NCI-H2196 (cell line): ENCODE results near the gene LYRM9.
A peak's percentile ranks its signal among the peaks of the same experiment; 100 is the strongest.
"Not testable (repeated sequence)": the region's sequence is repeated elsewhere in the genome, so short reads cannot be mapped to it uniquely, and the experiment has no call there.

ENCODE experiments used
- DNase-seq: peaks from one replicate; lab custom pipeline; 2025; ENCODE audit not compliant: unreplicated experiment; lab: John Stamatoyannopoulos, UW

Gene LYRM9

DNA sequence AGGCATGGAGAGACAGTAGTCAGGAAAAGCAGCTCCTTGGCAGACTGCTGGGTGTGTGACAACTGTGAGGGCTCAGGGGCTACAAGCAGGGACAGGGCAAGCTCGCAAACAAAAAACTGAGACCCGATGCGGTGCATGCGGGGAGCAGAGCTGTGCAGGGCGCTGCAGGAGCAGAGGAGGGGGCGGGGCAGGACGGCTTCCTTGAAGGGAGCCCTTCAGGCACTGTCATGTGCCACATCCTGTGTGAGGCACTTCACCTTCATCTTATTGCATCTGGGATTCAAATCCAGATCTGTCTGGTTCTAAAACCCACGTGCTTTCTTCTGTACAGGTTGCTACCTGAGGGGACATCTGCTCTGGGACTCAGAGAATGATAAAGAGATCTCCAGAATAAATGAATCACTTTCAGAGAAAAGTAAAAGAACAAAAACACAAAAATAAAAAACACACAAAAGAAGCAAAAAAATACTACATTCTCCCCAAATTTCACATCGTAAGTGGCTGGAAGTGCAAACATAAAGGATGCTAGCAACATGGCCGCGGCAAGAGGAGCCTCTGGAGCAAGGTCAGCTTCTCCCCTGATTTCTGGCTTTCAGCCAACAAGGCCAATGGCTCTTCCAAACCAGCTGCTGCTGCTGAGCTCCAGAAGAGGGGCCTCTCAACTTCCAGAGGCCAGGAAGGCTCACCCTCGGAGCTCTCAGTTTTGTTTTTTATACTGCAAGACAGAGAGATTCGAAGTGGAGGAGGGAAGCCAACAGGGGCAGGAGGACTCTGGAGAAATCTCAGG, 14.2 kb downstream of the LYRM9 start:
- DNase-seq: peak; percentile 2

DNA sequence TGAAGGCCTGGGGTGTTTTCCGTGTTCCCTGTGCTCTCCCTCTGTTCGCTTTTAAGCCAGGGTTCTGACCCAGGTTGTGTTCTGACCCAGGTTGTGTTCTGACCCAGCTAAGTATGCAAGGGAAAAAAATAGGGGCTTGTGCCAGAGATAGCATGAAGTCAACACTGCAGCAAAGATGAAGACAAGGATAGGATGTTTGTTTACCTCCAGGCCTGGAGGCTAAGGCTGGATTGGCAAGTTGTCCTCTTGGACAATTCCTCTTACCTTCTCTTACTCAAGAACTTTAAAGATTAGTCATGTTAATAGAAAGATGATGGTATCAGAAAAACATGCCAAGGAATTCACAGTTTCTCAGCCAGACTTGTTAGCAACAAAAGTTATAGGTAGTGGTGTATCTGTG, 19.4 kb downstream of the LYRM9 start:
- DNase-seq: no peak

DNA sequence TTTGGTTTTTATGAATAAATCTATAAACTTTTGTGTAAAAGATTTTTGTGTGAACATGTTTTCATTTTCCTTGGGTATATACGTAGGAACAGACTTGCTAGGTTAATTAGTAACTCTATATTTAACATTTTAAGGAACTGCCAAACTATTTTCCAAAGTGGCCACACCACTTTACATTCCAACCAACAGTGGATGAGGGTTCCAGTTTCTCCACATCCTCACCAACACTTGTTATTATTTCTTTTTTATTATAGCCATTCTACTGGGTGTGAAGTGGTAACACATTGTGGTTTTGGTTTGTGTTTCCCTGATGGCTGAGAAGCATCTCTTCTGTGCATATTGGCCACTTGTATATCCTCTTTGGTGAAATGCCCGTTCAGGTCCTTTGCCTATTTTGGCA, 20.0 kb downstream of the LYRM9 start:
- no peak for DNase-seq

DNA sequence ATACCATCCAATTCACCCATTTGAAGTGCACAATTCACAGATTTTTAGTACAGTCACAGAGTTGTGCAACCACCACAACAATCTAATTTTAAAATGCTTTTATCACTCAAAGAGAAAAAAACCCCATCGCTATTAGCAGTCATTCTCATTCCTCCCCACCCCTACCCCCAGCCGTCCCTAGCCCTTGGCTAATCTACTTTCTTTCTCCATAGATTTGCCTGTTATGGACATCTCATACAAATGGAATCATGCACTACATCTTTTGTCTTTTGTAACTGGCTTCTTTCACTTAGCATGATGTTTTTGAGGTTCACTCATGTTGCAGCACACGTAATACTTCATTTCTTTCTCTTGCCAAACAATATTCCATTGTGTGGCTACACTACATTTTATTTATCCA, 20.4 kb downstream of the LYRM9 start:
- no peak for DNase-seq

DNA sequence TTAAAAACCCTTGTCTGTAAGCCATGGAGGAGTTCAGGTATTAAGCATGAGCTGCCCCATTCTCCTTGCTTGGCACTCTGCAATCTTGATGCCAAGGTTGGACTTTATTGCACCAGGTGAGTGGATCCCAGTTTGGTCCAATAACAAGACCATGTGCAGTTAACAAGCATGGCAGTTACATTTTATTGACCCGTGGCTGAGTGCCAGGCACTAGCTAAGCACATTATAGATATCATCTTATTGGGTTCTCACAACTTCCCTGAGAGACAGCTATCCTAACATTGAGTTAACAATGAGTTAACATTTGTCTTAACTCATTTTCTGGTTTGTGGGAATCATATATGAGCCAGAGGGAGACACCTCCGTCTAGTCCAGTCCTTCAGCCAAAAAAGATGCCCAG, 21.8 kb downstream of the LYRM9 start:
- no peak for DNase-seq

DNA sequence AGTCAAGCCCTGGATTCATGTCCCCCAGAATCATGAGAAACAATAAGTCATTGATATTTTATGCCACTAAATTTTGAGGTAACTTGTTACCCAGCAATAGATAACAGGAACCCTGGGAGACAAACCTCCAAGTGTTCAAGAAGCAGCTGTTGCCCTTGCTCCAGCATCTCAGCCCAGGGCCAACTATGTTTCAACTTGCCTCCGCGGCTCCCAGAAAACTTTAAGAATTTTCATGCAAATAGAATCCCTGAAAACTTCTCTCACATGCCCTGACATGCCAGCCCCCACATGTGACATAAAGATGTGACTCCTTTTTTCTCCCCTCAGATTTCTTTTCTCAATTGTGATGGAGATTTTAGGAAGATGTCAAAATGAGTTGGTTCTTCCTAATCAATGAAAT, 22.8 kb downstream of the LYRM9 start:
- no peak for DNase-seq

DNA sequence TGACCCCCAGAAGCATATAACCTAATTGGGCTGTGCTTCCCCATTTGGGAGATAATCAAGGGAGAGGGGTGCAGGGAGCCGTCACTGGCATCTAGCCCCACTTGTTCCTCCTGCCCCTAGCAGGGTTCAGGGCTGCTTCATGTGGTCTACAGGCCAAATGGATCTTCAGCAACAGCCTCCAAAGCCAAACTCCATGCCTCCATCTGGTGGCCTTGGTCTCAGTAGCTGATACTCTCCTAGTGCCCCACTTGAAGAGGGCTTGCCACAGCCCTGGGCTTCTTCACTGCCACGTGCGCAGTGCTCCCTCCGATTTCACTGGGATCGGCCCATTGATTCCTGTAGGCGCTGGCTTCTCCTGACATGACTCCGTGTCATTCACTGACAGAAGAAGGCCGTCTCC, 24.6 kb downstream of the LYRM9 start:
- DNase-seq: no peak

DNA sequence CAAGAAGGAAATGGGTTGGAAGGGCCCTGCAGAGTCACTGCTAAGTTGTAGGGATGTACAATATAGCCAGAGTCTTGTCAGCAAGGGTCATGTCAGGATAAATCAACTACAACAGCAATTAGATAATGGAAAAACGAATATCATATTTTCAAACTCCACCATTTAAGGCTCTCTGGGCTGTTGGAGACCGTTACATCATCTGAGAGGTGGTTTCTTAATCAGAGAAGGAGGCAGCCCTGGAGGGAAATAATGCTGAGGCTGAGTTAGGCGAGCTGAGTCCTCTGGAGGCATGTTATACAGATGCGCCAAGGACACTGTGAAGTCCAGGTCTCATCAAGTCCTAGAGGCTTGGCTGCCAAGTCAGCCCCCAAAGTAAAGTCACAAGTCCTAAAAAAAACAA, 30.3 kb downstream of the LYRM9 start:
- no peak for DNase-seq

DNA sequence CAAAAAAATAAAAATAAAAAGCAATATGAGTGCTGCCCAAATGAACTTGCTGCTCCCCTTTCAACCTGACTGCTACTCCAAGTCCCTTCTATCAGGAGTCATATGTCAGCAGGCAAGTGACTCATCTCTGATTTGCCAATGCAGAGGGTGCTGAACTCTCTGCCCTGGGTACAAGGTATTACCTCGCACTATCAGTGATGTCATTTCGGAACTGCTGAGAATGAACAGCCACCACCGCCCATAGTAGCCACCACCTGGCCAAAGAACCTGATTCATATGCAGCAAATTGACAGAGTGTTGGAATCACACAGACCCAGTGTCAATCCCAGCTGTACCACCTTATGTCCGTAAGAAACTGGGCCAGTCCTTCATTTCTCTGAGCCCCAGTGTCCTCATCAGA, 31.2 kb downstream of the LYRM9 start:
- DNase-seq: no peak

DNA sequence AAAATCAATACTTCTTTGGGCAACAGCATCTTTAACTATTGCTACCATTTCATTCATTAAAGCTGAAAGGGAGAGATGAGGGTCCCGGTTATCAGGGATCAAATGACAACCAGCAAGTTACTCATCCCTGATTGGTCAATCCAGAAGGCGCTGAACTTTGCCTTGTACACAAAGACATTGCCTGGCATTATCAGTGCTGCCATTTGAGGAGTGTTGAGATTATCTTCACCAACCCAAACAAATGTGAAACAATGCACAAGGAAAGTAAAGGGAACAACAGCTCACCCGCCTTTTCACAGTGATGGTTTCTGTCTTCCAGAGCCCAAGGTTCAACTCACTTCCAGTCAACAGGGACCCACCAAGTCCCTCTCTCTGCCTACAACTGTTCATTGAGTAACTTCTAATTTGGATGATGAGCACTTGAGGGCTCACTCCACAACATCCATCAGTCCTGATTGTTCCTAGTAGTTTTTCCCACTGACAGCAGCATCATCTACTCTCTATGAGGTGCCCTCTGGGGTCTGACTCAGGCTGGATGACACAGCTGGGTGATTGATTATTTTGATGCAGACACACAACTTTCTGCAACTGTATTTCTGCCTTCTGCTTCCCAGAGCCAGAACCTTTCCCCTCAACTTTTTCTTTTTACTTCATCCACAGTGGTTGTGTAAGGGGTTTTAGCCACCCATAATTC, 32.0 kb downstream of the LYRM9 start:
- no peak for DNase-seq

DNA sequence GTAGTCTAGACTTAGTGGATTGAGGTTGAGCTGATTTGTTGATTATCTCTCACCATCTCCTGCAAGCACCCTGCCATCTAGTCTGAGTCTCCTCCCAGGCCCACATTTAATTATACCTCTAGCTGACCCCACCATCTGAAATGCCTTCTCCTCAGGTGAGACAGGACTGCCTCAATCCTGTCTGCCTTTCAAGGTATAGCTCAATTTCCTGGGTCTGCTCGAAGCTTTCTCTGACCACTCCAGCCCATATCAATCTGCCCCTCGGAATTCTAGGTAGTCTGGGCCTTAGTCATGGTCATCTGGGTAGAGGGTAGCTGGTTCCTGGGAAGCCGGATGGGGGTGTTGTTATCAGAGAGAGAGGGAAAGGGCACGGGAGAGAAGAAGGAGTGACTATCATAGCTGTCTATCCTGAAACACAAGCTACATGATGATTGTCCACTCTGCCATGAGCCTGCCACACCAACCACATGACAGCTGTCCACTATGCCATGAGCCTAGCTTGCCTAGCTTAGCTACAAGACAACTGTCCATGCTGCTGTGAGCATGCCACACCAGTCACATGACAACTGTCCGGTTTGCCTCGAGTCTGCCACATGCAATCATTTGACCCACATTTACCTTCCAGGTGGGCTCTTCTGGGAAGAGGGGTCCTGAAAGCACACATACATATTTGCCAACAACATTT, 34.4 kb downstream of the LYRM9 start:
- no peak for DNase-seq

DNA sequence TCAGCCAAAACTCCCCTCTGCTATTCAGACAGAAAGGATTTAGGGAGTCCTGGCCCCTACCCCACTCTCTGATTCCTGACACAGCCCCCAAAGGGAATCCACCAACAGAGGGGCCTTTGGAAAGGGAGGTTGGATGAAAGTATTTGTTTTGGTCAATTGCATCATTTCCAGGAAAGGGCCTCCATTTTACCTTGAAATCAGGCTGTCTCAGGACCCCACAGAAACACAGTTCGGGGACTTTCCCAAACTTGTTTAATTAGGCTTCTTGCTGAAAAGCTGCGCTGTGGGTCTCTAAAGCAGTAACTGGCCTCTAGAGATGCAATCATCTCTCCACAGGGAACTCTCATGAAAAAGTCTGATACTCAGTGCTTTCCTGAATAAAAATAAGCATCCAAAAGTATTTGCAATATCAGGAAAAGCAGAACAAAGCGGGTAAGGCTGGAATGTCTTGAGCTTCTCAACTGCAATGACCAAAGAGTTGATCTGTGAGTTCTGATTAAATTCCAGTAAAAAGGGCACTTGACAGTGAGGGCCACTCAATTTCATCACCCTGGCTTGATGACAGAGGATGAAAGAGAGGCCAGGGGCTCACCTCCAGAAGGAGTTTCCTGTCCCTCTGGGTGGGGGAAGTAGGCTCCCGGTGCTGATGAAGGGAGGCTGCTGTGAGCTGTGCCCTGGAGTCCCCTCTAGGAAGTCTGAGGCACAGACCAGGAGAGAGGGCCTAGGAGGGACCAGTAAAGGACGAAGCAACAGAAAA, 36.3 kb downstream of the LYRM9 start:
- DNase-seq: no peak

DNA sequence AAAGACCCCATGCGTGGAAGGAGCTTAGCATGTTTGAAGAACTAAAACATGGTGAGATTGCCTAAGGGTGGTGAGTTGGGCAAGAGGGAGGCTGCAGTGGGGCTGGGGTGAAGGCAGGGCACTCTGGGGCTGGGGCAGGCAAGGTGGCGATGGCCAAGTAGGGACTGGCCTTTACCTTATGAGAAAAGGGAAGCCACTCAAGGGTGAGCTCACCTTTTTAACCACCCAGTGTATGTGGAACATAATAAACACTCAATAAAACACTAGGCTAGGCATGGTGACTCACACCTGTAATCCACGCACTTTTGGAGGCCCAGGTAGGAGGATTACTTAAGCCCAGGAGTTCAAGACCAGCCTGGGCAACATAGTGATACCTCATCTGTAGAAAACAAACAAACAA, 37.7 kb downstream of the LYRM9 start:
- DNase-seq: no peak

DNA sequence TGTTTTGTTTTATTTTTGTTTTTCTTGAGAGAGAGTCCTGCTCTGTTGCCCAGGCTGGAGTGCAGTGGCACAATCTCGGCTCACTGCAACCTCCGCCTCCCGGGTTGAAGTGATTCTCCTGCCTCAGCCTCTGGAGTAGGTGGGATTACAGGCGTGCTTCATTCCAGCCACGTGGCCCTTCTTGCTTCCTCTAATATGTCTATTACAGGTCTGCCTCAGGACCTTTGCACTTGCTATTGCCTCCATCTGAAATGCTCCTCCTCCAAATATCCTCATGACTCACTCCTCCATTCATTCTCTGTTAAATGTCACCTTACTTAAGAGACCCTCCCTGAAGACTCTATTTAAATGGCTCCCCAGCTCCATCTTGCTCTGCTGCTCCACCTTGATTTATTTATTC, 39.0 kb downstream of the LYRM9 start:
- DNase-seq: no peak

DNA sequence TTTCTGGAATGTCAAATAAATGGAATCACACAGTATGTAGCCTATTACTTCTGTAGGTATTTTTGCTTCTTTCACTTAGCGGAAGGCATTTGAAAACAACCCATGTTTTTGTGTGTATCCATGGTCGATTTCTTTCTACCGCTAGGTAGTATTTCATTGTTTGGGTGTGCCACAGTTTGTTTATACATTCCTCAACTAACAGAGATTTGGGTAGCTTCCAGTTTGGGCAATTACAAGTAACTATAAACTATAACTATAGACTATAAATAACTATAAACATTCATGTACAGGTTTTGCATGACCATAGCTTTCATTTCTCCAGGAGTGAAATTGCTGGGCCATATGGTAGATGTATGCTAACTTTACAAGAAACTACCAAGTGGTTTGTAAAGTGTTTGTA, 40.1 kb downstream of the LYRM9 start:
- no peak for DNase-seq

DNA sequence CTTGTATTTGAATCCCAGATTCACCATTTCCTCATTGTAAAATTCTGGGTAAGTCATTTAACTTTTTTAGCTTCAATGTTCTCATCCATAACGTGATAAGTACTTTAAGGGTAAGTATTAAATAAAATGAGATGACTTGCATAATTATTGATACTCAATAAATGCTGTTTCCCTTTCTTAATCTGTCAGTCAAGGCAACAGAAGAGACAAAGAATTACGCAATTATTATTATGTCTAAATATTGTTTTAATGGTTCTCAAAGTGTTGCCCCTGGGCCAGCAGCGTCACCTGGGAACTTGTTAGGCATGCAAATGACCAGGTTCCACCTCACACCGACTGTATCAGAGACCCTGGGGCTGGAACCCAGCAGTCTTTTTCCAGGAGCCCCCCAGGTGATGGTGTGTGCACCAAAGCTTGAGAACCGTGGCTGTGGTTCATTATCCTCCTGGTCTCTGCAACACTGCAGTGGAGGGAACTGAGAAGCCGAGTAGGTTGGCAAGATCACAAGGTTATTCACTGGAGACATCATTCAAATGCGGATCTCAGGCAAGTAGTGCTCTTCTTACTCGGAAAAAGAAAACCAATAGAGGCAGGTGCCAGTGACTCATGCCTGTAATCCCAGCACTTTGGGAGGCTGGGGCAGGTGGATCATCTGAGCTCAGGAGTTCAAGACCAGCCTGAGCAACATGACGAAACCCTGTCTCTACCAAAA, 43.5 kb downstream of the LYRM9 start:
- DNase-seq: no peak

DNA sequence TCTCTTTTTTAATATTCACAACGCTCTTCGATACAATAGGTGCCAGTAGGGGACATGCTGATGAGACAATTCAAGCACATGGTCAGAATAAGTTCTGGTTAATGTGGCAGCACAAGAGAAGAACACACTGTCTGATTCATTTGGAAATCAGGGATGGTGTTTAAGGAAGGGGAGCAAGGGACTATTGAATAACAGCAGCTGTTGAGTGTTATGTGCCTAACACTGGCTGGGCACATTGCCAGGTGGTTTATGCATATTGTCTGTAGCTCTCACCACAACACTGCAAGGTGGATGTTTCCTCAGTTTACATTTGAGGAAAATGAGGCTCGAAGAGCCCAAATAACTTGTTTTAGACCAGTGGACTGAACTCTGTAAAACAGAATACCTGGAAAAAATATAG, 44.2 kb downstream of the LYRM9 start:
- peak; percentile 12 for DNase-seq

DNA sequence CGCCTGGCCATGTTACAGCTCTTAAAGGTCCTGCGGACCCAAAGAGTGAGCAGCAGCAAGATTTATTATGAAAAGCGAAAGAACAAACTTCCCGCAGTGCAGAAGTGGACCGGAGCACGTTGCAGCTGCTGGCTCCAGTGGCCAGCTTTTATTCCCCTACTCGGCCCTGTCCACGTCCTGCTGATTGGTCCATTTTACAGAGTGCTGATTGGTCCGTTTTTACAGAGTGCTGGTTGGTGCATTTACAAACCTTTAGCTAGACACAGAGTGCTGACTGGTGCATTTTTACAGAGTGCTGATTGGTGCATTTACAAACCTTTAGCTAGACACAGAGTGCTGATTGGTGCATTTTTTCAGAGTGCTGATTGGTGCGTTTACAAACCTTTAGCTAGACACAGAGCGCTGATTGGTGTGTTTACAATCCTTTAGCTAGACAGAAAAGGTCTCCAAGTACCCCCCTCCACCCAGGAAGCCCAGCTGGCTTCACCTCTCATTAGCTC, 46.3 kb downstream of the LYRM9 start:
- not testable (repeated sequence) for DNase-seq

DNA sequence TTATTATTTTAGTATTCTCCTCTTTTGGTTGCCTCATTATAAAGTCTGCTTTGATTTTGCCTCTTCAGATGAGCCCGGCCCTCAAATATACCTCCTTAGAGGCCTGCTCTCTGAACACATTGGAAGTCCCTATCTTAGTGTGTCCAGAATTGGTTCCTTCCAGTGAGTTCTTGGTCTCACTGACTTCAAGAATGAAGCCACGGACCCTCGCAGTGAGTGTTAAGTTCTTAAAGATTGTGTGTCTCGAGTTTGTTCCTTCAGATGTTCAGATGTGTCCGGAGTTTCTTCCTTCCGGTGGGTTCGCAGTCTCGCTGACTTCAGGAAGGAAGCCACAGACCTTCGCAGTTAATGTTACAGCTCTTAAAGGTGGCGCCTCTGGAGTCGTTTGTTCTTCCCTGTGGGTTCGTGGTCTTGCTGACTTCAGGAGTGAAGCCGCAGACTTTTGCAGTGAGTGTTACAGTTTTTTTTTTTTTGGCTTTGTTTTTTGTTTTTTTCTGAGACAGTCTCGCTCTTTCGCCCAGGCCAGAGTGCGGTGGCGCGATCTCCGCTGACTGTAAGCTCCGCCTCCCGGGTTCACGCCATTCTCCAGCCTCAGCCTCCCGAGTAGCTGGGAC, 47.0 kb downstream of the LYRM9 start:
- no peak for DNase-seq
